HL-60 (cell line): Measurements from ENCODE around the gene ANKS3.

Experiments used
- DNase-seq, 2 experiments: peaks; one replicate each; pipeline ENCODE4 v3.0.0-alpha.2; 2010 to 2020; ENCODE audit warnings: low read depth in 1 of 2, low spot score in 1 of 2
- H3K27ac ChIP-seq: fragments of 250-450 bp; sonication (Bioruptor Pico); replicated peaks from 2 replicates; pipeline ENCODE4 v1.5.1; 2020; ENCODE audit warnings: mild to moderate bottlenecking, moderate library complexity
- H3K27me3 ChIP-seq: fragments of 250-450 bp; sonication (Bioruptor Pico); 2 replicates; pipeline ENCODE4 v1.5.1; 2021; ENCODE audit warnings: mild to moderate bottlenecking, moderate library complexity; ENCODE audit not compliant: insufficient read depth, poor library complexity, severe bottlenecking
- H3K4me3 ChIP-seq: replicated peaks from 2 replicates; pipeline ENCODE4 v1.5.1; 2011; ENCODE audit warnings: mild to moderate bottlenecking, control low read depth, low read length; ENCODE audit not compliant: insufficient read depth
- CTCF ChIP-seq: IDR thresholded peaks from one replicate; pipeline ENCODE4 v1.5.1; 2011; ENCODE audit warnings: low read length, control low read depth, inconsistent platforms; ENCODE audit not compliant: insufficient read depth
- GABPA ChIP-seq: IDR thresholded peaks from 2 replicates; pipeline ENCODE4 v1.6.1; 2012; ENCODE audit warnings: low read depth
- POLR2AphosphoS5 ChIP-seq: IDR thresholded peaks from 2 replicates; pipeline ENCODE4 v1.6.1; 2012; ENCODE audit warnings: low read depth
- REST ChIP-seq: IDR thresholded peaks from 2 replicates; pipeline ENCODE4 v1.6.1; 2012; ENCODE audit warnings: low read depth; ENCODE audit not compliant: insufficient replicate concordance
- SPI1 ChIP-seq: IDR thresholded peaks from 2 replicates; pipeline ENCODE4 v1.6.1; 2012; ENCODE audit warnings: low read depth, mild to moderate bottlenecking, borderline replicate concordance

Gene ANKS3

GRCh38 chr16:4775005-4775404 is 40.9 kb upstream of the ANKS3 start:
- DNase-seq = no peak
- TF ChIP-seq SPI1 = no peak
- no peak for TF ChIP-seq POLR2AphosphoS5
- TF ChIP-seq GABPA = no peak
- no peak for TF ChIP-seq REST
- TF ChIP-seq CTCF = no peak
- Histone ChIP-seq H3K27ac (no peak overlapping the region), H3K4me3 (no peak overlapping the region), H3K27me3 (no peaks in the 10 kb centered on the region)

GRCh38 chr16:4772351-4772750 is 38.3 kb upstream of the ANKS3 start:
- Histone ChIP-seq H3K27me3 (no peaks in the 10 kb centered on the region), H3K27ac (no peak overlapping the region), H3K4me3 (no peak overlapping the region)
- TF ChIP-seq REST (no peak), POLR2AphosphoS5 (no peak), SPI1 (no peak), CTCF (no peak), GABPA (no peak)
- DNase-seq = no peak

- Histone ChIP-seq H3K27me3 (no peaks in the 10 kb centered on the region), H3K4me3 (no peak overlapping the region), H3K27ac (no peak overlapping the region)
- TF ChIP-seq REST (no peak), CTCF (no peak)
- no peak for DNase-seq
Measured at GRCh38 chr16:4771646-4772045, 37.6 kb upstream of the ANKS3 start.
